Panc1 (cell line): ENCODE data around the gene IL13RA1.
A peak's percentile ranks its signal among the peaks of the same experiment; 100 is the strongest.

Experiments
- POLR2AphosphoS5 ChIP-seq: IDR thresholded peaks from 2 replicates; pipeline ENCODE4 v1.6.1; 2012; ENCODE audit warnings: mild to moderate bottlenecking, low read depth, low read length, moderate library complexity
- TF ChIP-seq, protein P1 (sequence below): fragments of 450-650 bp; IDR thresholded peaks from 2 replicates; pipeline ENCODE4 v1.5.1; 2017; ENCODE audit warnings: mild to moderate bottlenecking

DNA sequence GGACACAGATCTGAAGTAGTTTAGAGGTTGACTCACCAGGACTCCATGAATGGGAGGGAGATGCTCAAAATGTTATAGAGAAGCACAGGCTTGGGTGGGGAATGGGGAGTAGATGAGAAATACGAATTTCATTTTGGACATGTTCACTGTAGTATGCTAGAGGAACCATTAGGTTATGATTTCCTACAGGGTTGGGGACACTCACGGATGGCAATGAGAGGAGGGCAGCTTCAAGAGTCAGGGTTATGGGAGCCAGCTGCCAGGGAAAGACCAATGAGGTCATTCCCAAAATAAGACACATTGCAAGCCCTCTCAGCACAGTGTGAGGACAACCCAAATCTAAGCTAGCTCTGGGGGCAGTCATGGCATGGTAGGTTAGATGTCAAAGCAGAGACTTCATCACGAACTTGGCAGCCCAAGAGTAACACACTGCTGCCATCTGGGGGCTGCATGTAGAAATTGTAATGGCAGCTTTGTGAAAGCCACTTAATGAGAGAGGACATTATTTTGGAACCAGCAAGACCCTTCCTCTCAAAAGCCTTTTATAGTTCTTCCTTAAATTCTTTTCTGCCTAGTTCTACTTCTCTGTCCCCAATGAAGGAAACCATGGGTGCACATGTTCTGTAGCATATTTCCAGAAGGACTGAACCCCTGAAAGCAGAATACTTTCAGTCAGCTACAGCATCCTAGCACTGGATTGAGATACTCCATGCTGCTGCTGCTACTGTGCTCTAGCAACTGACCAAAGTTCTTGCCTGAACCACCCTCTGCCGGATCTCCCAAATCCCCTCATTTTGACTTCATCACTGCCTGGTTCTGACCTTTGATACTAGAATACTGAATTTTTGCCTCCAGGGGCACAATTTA lies 80.0 kb downstream of the IL13RA1 start:
- TF ChIP-seq, protein P1, sequence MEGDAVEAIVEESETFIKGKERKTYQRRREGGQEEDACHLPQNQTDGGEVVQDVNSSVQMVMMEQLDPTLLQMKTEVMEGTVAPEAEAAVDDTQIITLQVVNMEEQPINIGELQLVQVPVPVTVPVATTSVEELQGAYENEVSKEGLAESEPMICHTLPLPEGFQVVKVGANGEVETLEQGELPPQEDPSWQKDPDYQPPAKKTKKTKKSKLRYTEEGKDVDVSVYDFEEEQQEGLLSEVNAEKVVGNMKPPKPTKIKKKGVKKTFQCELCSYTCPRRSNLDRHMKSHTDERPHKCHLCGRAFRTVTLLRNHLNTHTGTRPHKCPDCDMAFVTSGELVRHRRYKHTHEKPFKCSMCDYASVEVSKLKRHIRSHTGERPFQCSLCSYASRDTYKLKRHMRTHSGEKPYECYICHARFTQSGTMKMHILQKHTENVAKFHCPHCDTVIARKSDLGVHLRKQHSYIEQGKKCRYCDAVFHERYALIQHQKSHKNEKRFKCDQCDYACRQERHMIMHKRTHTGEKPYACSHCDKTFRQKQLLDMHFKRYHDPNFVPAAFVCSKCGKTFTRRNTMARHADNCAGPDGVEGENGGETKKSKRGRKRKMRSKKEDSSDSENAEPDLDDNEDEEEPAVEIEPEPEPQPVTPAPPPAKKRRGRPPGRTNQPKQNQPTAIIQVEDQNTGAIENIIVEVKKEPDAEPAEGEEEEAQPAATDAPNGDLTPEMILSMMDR = peak; percentile 79
- no peak for TF ChIP-seq POLR2AphosphoS5
